Effector CD8-positive, alpha-beta T cell (primary cell): ENCODE results near the gene SH2D3C.
A peak's percentile ranks its signal among the peaks of the same experiment; 100 is the strongest.

ENCODE experiments used
- DNase-seq: peaks from one replicate; lab custom pipeline; 2025; lab: John Stamatoyannopoulos, UW

SH2D3C gene

DNA sequence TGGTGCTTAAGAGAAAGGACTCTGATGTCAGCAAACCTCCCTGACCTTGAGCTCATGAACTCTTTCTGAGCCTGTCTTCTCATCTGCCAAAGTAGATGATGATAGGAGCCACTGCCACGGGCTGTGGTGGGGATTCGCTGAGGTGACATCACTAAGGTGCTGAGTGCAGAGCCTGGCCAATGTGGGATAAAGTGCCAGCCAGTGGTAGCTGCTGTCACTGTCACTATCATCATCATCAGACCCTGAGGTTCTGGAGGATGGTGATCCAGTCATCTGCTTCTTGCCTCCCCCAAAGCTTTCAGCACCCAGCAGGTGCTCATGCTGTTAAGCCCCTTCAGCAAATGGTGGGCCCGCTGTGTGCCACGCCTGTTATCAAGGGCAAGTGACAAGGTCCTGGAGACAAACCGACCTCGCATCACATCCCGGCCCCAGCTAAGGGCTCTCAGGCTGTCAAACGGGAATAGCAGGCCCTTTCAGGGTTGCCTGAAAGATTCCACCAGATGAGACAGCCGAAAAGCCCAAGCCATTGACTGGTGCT lies 30.6 kb upstream of the SH2D3C start:
- DNase-seq: no peak

DNA sequence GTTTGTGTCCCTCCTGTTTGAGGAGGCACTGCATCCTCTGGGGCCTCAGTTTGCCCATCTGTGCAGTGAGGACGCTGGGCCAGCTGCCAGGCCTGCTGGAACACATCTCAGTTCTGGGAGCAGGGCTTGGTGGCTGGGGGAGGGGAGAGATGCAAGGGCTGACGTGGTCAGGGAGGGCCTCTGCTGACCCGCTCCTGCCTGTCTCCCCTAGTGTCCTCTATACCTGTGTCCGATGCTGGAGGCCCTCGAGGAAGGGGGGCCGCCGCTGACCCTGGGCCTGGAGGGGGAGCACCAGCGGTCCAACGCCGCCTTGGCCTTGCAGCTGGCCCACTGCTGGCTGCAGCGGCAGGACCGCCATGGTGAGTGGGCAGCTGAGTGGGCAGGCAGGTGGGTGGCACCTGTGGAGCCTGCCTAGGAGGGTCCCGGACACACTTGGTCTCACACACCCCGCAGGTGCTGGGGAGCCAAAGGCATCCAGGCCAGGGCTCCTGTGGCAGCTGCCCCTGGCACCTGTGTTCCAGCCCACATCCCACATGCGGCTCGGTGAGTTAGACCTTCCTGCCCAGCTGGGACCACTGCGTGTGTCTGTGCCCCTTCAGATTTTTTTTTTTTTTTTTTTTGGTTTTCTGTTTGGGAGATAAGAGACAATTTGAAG lies 30.0 kb upstream of the SH2D3C start:
- no peak for DNase-seq

DNA sequence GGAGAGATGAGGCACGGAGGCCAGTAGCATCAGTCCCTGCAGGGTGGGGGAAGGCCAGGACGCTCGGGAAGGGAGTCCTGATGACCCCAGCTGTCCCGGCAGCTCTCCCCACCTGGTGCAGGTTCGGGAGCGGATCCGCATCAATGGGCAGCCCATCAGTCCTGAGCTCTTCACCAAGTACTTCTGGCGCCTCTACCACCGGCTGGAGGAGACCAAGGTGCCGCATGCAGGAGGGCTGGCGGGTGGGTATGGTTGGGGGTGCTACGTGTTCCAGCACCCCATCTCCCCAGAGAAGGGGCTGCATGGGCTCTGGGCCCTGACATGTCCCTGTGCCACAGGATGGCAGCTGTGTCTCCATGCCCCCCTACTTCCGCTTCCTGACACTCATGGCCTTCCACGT lies 28.4 kb upstream of the SH2D3C start:
- no peak for DNase-seq

DNA sequence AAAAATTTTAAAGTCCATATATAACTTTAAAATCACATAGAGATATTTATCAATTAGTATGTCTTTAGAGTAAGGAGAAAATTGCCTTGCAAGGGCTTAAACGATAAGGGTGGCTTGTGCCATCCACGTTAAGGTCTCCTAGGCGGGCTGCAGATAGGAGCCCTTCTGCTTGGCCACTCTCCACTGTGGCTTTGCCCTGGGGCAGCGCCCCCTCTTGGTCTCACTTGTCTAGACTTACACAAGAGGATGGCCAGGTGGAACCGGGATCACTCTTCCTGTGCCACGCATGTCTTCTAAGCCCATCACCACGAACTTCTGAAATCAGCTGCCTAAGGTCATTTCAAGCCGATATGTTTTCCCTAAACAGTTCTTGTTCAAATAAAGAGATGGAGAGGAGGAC lies 27.2 kb upstream of the SH2D3C start:
- peak; percentile 6 for DNase-seq

DNA sequence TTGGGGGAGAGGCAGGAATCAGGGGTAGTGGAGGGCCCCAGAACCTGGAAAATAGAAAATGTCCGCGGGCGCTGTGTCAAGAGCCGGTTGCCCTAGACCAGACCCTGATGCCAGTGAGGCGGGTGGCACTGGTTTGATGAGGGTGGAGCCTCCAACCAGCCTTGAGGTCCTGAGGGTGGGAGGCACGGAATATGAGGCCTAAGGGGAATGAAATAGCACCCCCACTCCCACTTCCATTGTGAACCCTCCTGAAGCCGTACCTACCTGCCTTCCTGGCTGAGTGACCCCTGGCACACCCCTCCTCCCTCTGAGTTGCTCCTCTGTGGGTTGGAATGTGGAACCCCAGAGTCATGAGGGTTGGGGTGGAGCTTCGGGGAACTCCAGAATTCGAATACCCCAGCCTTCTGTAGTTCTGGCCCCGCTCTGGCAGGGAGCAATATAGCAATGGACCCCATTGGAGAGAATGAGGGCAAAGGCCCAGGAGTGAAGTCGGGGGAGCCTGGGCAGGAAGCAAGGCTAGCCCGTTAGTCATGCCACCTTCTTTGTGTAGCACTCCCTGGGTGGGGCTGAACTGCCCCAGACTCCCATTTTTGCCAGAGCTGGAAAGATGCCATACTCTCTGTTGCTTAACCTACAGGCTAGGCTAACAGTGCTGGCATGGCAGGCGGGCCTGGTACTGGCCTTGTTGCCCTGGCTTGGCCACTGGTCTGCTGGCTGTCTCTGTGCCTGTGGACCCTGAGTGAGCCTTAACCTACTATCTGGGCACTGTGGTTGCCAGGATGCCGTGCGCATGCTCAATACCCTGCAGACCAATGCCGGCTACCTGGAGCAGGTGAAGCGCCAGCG lies 25.3 kb upstream of the SH2D3C start:
- no peak for DNase-seq

DNA sequence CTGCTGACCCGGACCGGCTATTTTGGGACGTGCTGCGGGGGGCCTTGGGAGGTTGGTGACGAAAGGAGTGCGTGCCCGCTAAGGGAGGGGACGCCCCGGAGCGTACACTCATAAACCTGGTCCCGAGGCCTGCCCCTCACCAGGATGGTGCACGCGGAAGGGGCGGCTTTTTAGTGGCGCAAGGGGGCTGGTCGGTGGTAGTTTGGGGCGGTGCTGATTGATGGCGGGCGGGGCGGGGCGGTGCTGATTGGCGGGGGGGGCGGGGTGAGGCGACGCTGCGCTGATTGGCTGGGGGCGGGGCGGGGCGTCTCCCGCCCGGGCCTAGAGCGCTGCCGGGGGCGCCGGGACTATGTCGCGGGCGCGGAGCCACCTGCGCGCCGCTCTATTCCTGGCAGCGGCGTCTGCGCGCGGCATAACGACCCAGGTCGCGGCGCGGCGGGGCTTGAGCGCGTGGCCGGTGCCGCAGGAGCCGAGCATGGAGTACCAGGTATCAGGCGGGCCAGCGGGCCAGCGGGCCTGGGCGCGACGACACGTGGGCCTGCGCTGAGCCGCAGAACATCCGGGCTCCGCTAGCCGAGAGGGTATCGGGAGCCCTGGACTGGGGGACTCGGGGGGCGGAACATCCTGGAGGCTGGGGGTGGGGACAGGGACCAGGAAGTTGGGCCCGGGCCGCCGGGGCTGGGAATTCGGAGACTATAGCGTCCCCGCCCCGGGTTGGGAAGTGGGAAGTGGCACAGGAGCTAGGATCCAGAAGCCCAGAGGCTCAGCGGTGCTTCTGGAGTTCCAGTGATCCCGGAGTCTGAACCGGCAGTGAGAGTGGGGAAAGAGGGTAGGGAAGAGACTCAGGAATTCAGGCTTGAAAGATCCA lies 24.3 kb upstream of the SH2D3C start, which contains the start of gene FPGS:
Gene FPGS, plus strand, starts transcription at position 307 of the 868 bp plus-strand sequence. Its CDS starts 43 bp downstream, at position 350.
- peak; percentile 82 for DNase-seq

DNA sequence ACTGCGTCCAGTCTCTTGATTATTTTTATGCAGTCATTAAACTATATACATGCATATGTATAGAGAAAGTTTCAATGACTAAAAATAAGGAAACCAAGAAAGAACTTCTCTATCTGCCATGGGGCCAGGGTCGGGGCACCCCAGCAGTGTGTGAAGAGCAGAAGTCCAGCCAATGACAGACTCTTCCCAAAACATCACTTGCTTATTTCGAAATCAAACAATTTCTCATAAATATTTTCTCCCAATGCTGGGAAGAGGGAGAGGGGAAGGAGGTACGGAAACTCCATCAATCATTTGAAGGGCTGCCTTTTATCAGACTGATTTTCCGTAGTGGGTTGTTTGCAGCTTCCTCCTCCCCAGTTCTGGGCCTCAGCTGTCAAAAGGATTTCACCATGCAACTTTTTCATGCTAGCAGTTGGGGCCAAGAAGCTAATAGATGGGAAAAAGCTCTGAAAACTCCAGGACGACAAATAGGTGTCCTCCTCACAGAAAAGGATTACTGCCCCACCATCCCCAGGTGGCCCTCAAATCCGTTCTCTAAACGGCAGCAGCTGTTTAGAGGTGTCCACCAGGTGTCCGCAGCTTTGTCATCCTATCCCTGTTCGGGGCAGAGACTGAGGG lies 23.6 kb upstream of the SH2D3C start:
- DNase-seq: no peak

DNA sequence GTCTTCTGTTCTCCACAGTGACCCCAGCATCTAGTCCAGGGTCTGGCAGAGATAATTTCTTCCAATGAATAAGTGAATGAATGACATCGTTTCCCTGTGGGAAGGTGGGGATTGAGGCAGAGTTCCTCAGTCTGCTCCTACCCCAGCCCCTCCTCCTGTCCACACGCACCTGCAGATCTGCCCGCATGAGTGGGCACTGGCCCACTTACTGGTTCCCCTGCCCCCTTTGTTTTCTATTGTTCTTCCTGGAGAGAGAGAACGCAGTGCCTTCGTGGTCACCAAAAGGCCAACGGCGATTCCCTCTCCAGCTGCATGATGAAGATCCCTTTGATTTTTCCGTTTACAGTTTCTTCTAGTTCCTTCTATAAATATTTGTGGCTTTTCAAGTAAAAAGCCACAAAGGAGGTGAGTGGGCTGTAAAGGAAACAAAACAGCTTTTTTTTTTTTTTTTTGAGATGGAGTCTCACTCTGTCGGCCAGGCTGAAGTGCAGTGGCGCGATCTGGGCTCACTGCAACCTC lies 18.4 kb upstream of the SH2D3C start:
- no peak for DNase-seq

DNA sequence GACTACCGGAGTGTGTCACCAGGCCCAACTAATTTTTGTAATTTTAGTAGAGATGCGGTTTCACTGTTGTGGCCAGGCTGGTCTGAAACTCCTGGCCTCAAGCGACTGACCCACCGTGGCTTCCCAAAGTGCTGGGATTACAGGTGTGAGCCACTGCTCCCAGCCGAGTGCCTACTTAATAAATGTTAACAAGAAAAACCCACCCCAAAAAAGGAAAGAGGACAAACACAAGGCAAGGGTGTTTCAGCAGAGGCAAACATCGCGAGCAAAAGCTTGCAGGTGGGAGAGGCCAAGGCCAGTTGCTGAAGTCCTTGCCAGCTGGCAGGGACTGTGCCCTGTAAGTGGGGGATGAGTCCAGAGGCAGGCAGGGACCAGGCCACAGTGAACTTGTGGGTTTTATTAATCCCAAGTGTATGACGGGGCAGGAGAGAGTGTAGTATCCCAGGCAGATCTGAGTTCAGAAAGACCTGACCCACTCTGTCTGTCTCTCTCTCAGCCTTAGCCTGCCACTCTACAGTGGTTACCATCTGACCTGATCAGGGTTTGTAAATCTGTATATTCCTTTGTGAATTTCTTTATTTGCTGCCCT lies 17.9 kb upstream of the SH2D3C start:
- no peak for DNase-seq

DNA sequence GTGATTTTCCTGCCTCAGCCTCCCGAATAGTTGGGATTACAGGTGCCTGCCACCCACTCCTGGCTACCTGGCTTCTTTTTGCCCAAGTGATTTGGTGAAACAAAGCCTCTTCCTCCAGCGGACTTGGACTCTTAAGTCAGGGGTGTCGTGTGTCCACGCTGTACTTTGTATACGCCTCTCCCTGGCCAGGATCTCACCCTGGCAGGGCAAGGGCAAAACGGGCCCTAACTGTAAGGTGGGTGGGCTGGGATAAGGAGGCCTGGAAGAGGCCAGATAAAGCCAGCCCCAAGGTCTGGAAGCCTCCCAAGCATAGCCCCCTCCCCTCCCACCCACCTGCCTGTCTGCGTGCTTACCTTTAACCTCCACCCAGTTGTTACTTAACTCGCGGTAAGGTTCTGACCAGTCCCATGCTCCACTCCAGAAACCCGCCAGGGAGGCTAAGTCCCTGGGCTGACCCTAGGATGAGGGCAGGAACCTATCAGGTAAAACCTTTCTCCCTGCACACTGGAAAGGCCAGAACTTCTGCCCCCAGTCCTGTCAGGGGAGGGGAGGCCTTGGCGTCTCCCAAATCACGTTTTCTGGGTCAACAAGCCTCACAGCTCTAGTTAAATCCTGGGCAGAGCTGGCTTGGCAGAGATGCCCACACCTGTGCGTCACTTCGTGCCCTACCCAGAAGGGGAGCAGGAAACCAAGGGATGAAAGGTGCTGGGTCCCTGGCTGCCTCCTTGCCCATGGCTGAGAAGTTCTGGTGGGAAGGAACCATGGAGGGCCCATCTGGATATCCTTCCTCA lies 15.7 kb upstream of the SH2D3C start:
- no peak for DNase-seq

DNA sequence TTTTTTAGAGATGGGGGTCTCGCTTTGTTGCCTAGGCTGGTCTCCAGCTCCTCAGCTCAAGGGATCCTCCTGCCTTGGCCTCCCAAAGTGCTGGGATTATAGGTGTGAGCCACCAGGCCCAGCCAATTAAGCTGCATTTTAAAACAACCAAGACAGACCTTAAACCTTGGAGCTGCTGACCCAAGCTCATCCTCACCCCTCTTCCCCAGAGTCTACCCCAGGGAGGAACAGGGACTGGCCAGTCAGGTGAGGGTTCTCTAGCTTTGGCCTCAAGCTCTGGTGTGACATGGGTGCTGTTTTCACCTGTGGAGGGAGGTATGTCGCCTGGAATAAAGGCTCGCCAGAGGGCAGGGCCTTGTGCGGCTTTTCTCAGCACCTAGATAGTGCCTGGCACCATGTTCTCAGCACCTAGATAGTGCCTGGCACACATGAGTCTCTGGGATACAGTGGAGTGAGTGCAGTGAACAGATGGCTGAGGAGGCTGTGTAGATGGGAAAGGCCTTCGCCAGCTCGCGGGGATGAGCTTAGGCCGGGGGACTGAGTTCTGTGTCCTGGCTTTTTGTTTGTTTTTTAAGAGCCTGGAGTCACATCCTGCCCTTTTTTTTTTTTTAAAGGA lies 14.7 kb upstream of the SH2D3C start:
- no peak for DNase-seq

DNA sequence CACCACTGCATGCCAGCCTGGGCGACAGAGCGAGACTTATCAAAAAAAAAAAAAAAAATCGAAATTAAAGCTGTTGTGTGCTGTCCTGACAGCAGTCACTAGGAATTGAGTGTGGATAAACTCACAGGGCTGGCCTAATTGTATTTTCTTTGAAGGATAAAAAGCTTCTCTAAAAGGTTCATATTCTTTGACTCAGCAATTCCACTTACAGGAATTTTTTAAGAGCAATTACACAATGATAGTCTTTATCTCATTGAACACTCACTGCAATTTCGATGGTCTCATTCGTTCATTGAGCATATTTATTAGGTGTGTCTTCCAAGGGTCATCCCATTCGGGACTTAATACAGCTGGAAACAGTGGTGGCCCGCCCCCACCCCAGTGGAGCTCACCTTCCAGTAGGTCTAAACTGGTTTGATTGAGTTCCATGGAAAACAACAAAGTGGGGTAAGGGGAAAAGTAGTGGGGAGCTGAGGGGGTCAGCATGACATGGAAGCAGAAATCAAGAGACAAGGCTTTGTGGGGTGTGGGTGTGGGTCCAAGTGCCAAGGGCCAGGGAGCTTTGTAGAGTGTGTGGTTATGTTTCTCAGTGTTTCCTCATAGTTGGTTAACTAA lies 14.1 kb upstream of the SH2D3C start:
- no peak for DNase-seq

DNA sequence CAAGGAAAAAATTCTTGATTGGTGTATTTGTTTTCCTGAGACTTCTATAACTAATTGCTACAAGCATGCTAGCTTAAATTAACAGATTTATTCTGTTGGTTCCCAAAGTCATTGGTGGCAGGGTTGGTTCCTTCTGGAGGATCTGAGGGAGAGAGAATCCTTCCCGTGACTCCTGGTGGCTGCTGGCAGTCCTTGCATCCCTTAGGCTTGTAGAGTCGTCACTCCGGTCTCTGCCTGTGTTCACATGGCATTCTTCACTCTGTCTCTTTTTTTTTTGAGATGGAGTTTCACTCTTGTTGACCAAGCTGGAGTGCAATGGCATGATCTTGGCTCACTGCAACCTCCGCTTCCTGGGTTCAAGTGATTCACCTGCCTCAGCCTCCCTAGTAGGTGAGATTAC lies 12.6 kb upstream of the SH2D3C start:
- DNase-seq: no peak

DNA sequence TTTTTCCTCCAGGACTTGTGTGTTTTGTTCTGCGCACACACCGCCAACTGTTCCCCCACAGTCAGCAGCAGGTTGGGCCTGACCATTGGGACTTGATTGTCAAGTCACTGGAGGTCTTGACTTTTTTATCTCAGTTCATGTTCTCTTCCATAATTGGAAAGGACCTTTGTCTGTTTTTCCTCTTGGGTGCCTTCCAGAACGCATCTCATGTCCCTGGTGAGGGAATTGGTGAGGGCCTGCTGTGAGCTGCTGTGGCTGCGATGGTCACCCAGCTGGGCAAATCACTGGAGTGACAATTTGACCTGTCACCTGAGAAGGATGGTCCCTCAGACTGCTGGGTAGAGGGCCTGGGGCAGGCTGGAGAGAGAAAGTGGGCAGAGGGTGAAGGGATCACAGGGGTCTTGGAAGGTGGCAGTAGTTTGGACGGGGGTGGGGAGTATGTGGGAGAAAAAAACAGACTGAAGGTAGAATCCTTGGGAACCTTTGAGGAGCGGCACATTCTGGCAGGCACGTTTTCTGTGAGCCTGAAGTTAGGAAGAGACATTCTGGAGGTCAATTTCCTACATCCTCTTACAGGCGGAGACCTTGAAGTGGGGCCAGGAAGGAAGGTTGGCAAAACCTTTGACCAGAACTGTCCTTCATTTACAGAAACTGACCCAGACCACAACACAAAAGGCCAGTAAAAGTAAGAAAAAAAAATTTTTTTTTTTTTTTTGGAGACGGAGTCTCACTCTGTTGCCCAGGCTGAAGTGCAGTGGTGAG lies 11.8 kb upstream of the SH2D3C start:
- DNase-seq: no peak

DNA sequence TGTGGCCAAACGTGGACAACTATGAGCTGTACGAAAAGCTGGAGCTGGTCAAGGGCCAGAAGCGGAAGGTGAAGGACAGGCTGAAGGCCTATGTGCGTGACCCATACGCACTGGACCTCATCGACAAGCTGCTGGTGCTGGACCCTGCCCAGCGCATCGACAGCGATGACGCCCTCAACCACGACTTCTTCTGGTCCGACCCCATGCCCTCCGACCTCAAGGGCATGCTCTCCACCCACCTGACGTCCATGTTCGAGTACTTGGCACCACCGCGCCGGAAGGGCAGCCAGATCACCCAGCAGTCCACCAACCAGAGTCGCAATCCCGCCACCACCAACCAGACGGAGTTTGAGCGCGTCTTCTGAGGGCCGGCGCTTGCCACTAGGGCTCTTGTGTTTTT lies 10.7 kb upstream of the SH2D3C start:
- no peak for DNase-seq

DNA sequence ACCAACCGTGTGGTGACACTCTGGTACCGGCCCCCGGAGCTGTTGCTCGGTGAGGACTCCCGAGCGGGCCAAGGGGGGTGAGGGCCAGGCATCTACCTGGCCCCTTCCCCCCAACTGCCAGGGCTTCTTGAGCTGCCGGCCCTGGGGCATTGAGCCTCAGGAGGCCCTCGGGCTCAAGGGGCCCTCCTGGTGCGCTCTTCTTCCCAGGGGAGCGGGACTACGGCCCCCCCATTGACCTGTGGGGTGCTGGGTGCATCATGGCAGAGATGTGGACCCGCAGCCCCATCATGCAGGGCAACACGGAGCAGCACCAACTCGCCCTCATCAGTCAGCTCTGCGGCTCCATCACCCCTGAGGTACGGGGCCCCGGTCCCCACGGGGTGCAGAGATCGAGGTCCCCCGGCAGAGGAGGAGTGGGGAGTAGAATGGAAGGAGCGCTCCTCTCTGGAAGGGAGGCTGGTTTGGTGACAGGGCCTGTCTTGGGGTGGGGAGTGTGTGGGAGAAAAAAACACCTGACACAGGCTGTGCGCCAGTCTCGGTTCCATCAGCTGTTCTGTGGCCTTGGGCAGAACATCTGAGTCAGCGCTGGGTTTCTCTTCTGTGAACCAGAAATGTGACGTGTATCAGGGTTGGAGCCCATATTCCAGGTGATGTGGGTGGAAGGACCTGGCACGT lies 10.0 kb upstream of the SH2D3C start:
- no peak for DNase-seq

DNA sequence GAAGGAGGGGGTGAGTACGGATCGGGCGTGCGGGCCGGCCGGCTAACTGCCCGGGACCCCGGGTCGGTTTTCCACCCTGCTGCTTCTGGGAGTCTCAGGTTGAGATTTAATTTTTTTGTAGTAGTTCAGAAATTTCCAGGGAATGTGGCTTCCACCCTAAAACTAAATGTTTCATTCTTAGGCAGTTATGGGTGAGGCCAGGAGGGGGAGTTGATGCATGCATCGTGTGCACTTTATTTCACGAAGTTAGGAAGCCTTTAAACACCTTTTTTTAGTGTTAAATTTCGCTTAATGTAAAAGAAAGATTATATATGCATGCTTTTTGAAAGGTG lies 8.3 kb upstream of the SH2D3C start:
- DNase-seq: no peak
